Measurements from ENCODE around the gene CBFA2T3. TPM values are rescaled to one million over a fixed set of nuclear protein-coding genes. Genes with fewer than 3 reads are reported as not detected.

Gene CBFA2T3
- total and polyA plus RNA-seq, 2 of the 13 experiments (the other 11 are each of a cell fraction or from before 2014, with no cell fraction given) = 0.05 TPM; not detected in 1

DNA sequence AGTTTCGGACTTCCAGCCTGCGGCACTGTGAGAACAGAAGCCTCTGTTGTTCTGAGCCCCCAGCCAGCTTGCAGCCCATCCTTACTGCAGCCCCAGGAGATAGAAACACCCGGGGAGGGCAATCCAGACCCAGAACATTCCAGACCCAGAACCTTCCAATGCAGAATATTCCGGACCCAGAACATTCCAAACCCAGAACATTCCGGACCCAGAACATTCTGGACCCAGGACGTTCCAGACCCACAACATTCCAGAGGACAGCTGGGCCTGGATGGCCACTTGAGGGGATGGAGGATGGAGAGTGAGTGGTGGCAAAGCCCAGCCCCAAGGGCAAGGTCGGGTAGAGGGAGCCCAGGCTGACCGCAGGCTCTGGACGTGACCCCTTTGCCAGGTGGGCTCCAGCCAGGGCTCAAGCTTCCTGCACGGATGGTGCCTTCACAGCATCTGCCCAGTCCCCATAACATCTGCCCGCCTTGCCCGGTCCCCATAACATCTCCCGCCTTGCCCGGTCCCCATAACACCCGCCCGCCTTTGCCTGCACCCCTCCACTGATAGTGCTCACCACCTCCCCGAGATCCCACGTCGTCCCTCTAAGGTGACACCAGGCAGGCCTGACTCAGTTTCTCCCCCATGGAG lies 3.5 kb downstream of the CBFA2T3 start:
- H3K9ac ChIP-seq (ENCODE audit: insufficient read depth, low read depth, low read length) = no peak overlapping the region
- in situ Hi-C loops (cut with HindIII; ENCODE audit: extremely low pct_ligation_motif_present, low pct_unique_long_range_greater_than_20kb) = no loop called here

GRCh38 chr16:88973007-88973410 lies 4.0 kb downstream of the CBFA2T3 start:
- 17% methylated on average over 13 of the region's 15 CpGs for WGBS (ENCODE audit: low lambda C conversion rate)
- no peak overlapping the region for H3K9ac ChIP-seq (ENCODE audit: insufficient read depth, low read depth, low read length)
- no peak overlapping the region for H3K4me3 ChIP-seq (replicated peaks in 1 of 3; ENCODE audit: insufficient read depth in 1 of 3, low read depth in 2 of 3, low read length in 3 of 3)
- no peaks in the 10 kb centered on the region for H3K9me3 ChIP-seq (ENCODE audit: low read length)
- intact Hi-C loops (cut with micrococcal nuclease; ENCODE audit: unreplicated experiment) = no loop called here
- no peak overlapping the region for H2AFZ ChIP-seq (ENCODE audit: low read length)
- POLR2A ChIA-PET = no interaction called here
- no TSS peak for BruUV-seq (replicated peaks)
- H4K20me1 ChIP-seq (ENCODE audit: insufficient read depth, low read length) = no peaks in the 10 kb centered on the region; the same call in 1 of the 2 replicates
- H3K4me1 ChIP-seq (ENCODE audit: insufficient read depth, low read length) = no peaks in the 10 kb centered on the region
- no peaks in the 10 kb centered on the region for H3K36me3 ChIP-seq (replicated peaks in 1 of 2; ENCODE audit: control insufficient read depth in 1 of 2, insufficient read depth in 2 of 2, low read length in 2 of 2)
- no peak for FAIRE-seq
- DNase-seq (ENCODE audit: low spot score) = no peak
- no peak overlapping the region for H3K27ac ChIP-seq (ENCODE audit: extremely low read length, insufficient read depth, low read length)
- H3K27me3 ChIP-seq (ENCODE audit: control insufficient read depth in 1 of 2, insufficient read depth in 2 of 2, low read length in 2 of 2) = peaks cover 68 to 100% of the 10 kb centered on the region in 2 experiments
- H3K4me2 ChIP-seq (ENCODE audit: low read depth, low read length) = no peak overlapping the region
- in situ Hi-C loops (cut with HindIII; ENCODE audit: extremely low pct_ligation_motif_present, low pct_unique_long_range_greater_than_20kb) = no loop called here
- H3K79me2 ChIP-seq (ENCODE audit: insufficient read depth, low read length) = no peaks in the 10 kb centered on the region
- CTCF ChIA-PET (ENCODE audit: low intra/inter-chr PET ratio, low total read pairs) = no interaction called here
- no peak for ATAC-seq
- TF ChIP-seq THAP8 (CRISPR knock-in tag; IDR thresholded peaks at IDR 0.05; ENCODE audit: borderline replicate concordance) (no peak), MAFF (IDR thresholded peaks at IDR 0.05; ENCODE audit: low read depth, low read length) (no peak), ZBTB43 (CRISPR knock-in tag; conservative IDR thresholded peaks at IDR 0.05) (no peak), SP5 (CRISPR knock-in tag; IDR thresholded peaks at IDR 0.05; ENCODE audit: borderline replicate concordance, low read depth) (no peak), ZSCAN25 (CRISPR knock-in tag; IDR thresholded peaks at IDR 0.05) (no peak), ZC3H4 (CRISPR knock-in tag; IDR thresholded peaks at IDR 0.05; ENCODE audit: borderline replicate concordance) (no peak), TBX2 (CRISPR knock-in tag; IDR thresholded peaks at IDR 0.05; ENCODE audit: borderline replicate concordance) (no peak), GABPB1 (CRISPR knock-in tag; IDR thresholded peaks at IDR 0.05) (no peak), NR3C1 (CRISPR knock-in tag; IDR thresholded peaks at IDR 0.05) (no peak)
- TF ChIP-seq, protein P1, sequence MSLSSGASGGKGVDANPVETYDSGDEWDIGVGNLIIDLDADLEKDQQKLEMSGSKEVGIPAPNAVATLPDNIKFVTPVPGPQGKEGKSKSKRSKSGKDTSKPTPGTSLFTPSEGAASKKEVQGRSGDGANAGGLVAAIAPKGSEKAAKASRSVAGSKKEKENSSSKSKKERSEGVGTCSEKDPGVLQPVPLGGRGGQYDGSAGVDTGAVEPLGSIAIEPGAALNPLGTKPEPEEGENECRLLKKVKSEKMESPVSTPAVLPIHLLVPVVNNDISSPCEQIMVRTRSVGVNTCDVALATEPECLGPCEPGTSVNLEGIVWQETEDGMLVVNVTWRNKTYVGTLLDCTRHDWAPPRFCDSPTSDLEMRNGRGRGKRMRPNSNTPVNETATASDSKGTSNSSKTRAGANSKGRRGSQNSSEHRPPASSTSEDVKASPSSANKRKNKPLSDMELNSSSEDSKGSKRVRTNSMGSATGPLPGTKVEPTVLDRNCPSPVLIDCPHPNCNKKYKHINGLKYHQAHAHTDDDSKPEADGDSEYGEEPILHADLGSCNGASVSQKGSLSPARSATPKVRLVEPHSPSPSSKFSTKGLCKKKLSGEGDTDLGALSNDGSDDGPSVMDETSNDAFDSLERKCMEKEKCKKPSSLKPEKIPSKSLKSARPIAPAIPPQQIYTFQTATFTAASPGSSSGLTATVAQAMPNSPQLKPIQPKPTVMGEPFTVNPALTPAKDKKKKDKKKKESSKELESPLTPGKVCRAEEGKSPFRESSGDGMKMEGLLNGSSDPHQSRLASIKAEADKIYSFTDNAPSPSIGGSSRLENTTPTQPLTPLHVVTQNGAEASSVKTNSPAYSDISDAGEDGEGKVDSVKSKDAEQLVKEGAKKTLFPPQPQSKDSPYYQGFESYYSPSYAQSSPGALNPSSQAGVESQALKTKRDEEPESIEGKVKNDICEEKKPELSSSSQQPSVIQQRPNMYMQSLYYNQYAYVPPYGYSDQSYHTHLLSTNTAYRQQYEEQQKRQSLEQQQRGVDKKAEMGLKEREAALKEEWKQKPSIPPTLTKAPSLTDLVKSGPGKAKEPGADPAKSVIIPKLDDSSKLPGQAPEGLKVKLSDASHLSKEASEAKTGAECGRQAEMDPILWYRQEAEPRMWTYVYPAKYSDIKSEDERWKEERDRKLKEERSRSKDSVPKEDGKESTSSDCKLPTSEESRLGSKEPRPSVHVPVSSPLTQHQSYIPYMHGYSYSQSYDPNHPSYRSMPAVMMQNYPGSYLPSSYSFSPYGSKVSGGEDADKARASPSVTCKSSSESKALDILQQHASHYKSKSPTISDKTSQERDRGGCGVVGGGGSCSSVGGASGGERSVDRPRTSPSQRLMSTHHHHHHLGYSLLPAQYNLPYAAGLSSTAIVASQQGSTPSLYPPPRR (CRISPR knock-in tag; IDR thresholded peaks at IDR 0.05; ENCODE audit: borderline replicate concordance) = no peak

More for the DNA sequence above, 3.5 kb downstream of the CBFA2T3 start:
- Histone ChIP-seq H4K20me1 (ENCODE audit: insufficient read depth, low read length) (no peaks in the 10 kb centered on the region; the same call in 1 of the 2 replicates), H3K27ac (ENCODE audit: extremely low read length, insufficient read depth, low read length) (no peak overlapping the region), H3K79me2 (ENCODE audit: insufficient read depth, low read length) (no peaks in the 10 kb centered on the region), H3K36me3 (replicated peaks in 1 of 2; ENCODE audit: control insufficient read depth in 1 of 2, insufficient read depth in 2 of 2, low read length in 2 of 2) (no peaks in the 10 kb centered on the region), H3K4me2 (ENCODE audit: low read depth, low read length) (no peak overlapping the region), H3K4me1 (ENCODE audit: insufficient read depth, low read length) (no peaks in the 10 kb centered on the region), H3K9me3 (ENCODE audit: low read length) (no peaks in the 10 kb centered on the region), H3K27me3 (ENCODE audit: control insufficient read depth in 1 of 2, insufficient read depth in 2 of 2, low read length in 2 of 2) (peaks cover 68 to 100% of the 10 kb centered on the region in 2 experiments), H2AFZ (ENCODE audit: low read length) (no peak overlapping the region), H3K4me3 (replicated peaks in 1 of 3; ENCODE audit: insufficient read depth in 1 of 3, low read depth in 2 of 3, low read length in 3 of 3) (no peak overlapping the region)
- TF ChIP-seq ZNF350 (CRISPR knock-in tag; IDR thresholded peaks at IDR 0.05; ENCODE audit: borderline replicate concordance, low read depth) = no peak
- TF ChIP-seq ZNF792 (CRISPR knock-in tag; IDR thresholded peaks at IDR 0.05) = no peak
- no peak for TF ChIP-seq JUNB (CRISPR knock-in tag; IDR thresholded peaks at IDR 0.05; ENCODE audit: borderline replicate concordance)
- ChIA-PET CTCF (ENCODE audit: low intra/inter-chr PET ratio, low total read pairs) (no interaction called here), POLR2A (no interaction called here)
- BruUV-seq (replicated peaks) = no TSS peak
- ATAC-seq = no peak
- no peak for FAIRE-seq
- WGBS (ENCODE audit: low lambda C conversion rate) = 26% methylated on average over 12 of the region's 19 CpGs
- DNase-seq (ENCODE audit: low spot score) = no peak
- intact Hi-C loops (cut with micrococcal nuclease; ENCODE audit: unreplicated experiment) = no loop called here

Measured in HepG2 (cell line).